SK-N-SH (cell line): ENCODE data around the gene KCNQ2. TPM values are rescaled to one million over a fixed set of nuclear protein-coding genes. Genes with fewer than 3 reads are reported as not detected.

Source experiments
- CTCF ChIA-PET: fragments of 300-600, 350-600 bp; formaldehyde crosslinking; extraction: SDS; loops from one replicate; lab custom pipeline; 2021; lab: Yijun Ruan, JAX
- POLR2A ChIA-PET: fragments of 350-600 bp; sonication (Branson Sonifier 250); formaldehyde crosslinking; extraction: SDS; loops from one replicate; lab custom pipeline; 2020; ENCODE audit warnings: antibody characterized with exemption, inconsistent platforms; lab: Yijun Ruan, JAX
- DNase-seq: peaks from one replicate; pipeline ENCODE4 v3.0.0; 2012
- H2AFZ ChIP-seq: fragments of 200-600 bp; sonication (generic); 2 replicates; pipeline ENCODE4 v1.8.1; 2016; ENCODE audit warnings: antibody characterized with exemption, mild to moderate bottlenecking, low read depth
- H3F3A ChIP-seq: fragments of 200-600 bp; sonication (generic); replicated peaks from 2 replicates; pipeline ENCODE3; 2016; ENCODE audit warnings: antibody characterized with exemption, mild to moderate bottlenecking; ENCODE audit not compliant: insufficient read depth
- H3K27ac ChIP-seq, 2 experiments: fragments of 200-500 bp in 1 of 2; fragments of 200-600 bp in 1 of 2; sonication (Bioruptor generic) in 1 of 2; sonication (generic), shearing (Covaris generic) in 1 of 2; 2 replicates each; pipeline versions ENCODE4 v1.5.1 to v1.6.1; 2014 to 2016; ENCODE audit warnings: low read depth in 2 of 2, inconsistent platforms in 1 of 2, low read length in 1 of 2, mild to moderate bottlenecking in 1 of 2, mixed read lengths in 1 of 2
- H3K27me3 ChIP-seq: fragments of 200-600 bp; sonication (generic), shearing (Covaris generic); 2 replicates; pipeline ENCODE4 v1.6.1; 2016; ENCODE audit warnings: mixed run types; ENCODE audit not compliant: insufficient read depth
- H3K36me3 ChIP-seq, 2 experiments: fragments of 200-500 bp in 1 of 2; fragments of 200-600 bp in 1 of 2; sonication (Bioruptor generic) in 1 of 2; sonication (generic) in 1 of 2; replicated peaks in 1 of 2; 2 replicates each; pipeline versions ENCODE3 to v1.5.1; 2014 to 2016; ENCODE audit warnings: low read length in 1 of 2, mild to moderate bottlenecking in 1 of 2; ENCODE audit not compliant: insufficient read depth in 2 of 2, control insufficient read depth in 1 of 2
- H3K4me1 ChIP-seq, 2 experiments: fragments of 200-500 bp in 1 of 2; fragments of 200-600 bp in 1 of 2; sonication (Bioruptor generic) in 1 of 2; sonication (generic), shearing (Covaris generic) in 1 of 2; 2 replicates each; pipeline versions ENCODE4 v1.5.1 to v1.6.1; 2014 to 2016; ENCODE audit warnings: low read depth in 1 of 2, low read length in 1 of 2, mixed run types in 1 of 2; ENCODE audit not compliant: insufficient read depth in 2 of 2, control insufficient read depth in 1 of 2
- H3K4me2 ChIP-seq: fragments of 200-600 bp; sonication (generic), shearing (Covaris generic); 2 replicates; pipeline ENCODE4 v1.6.1; 2017; ENCODE audit warnings: mixed run types
- H3K4me3 ChIP-seq, 2 experiments: fragments of 200-500 bp in 1 of 2; fragments of 200-600 bp in 1 of 2; sonication (Bioruptor generic) in 1 of 2; sonication (generic), shearing (Covaris generic) in 1 of 2; 2 replicates each; pipeline versions ENCODE4 v1.5.1 to v1.8.1; 2014 to 2016; ENCODE audit warnings: low read depth in 2 of 2, inconsistent platforms in 1 of 2, low read length in 1 of 2, mild to moderate bottlenecking in 1 of 2, mixed read lengths in 1 of 2, moderate library complexity in 1 of 2
- H3K79me2 ChIP-seq: fragments of 200-600 bp; sonication (generic); 2 replicates; pipeline ENCODE4 v1.8.1; 2017; ENCODE audit warnings: mild to moderate bottlenecking; ENCODE audit not compliant: insufficient read depth
- H3K9ac ChIP-seq: fragments of 200-600 bp; sonication (generic); 2 replicates; pipeline ENCODE4 v1.6.1; 2017; ENCODE audit warnings: mixed run types
- H3K9me2 ChIP-seq: fragments of 200-600 bp; sonication (generic); 2 replicates; pipeline ENCODE4 v1.6.1; 2017; ENCODE audit warnings: mixed run types
- H3K9me3 ChIP-seq: fragments of 200-600 bp; sonication (generic); 2 replicates; pipeline ENCODE4 v1.6.1; 2017; ENCODE audit warnings: mixed run types, mild to moderate bottlenecking, moderate library complexity
- H4K20me1 ChIP-seq: fragments of 200-600 bp; sonication (generic); 2 replicates; pipeline ENCODE4 v1.6.1; 2017; ENCODE audit warnings: mild to moderate bottlenecking, mixed run types; ENCODE audit not compliant: insufficient read depth
- CHD2 ChIP-seq: fragments of 150-350 bp; IDR thresholded peaks from 2 replicates; pipeline ENCODE4 v1.6.1; 2018; ENCODE audit warnings: low read length; ENCODE audit not compliant: partially characterized antibody
- ELF1 ChIP-seq: IDR thresholded peaks from 2 replicates; pipeline ENCODE4 v1.4.0; 2012
- GATA2 ChIP-seq: sonication (generic); formaldehyde crosslinking; IDR thresholded peaks from 2 replicates; pipeline ENCODE4 v1.5.0; 2020; ENCODE audit warnings: mild to moderate bottlenecking, missing genetic modification reagents
- MAX ChIP-seq: IDR thresholded peaks from 2 replicates; pipeline ENCODE4 v1.4.0; 2012; ENCODE audit warnings: low read depth
- MEF2A ChIP-seq: IDR thresholded peaks from 2 replicates; pipeline ENCODE4 v1.4.0; 2012; ENCODE audit warnings: low read depth, borderline replicate concordance
- MXI1 ChIP-seq: IDR thresholded peaks from 2 replicates; pipeline ENCODE4 v1.6.1; 2012; ENCODE audit warnings: mild to moderate bottlenecking, low read depth, low read length, improper control_type of control experiment
- NFIC ChIP-seq: IDR thresholded peaks from 2 replicates; pipeline ENCODE4 v1.4.0; 2012; ENCODE audit warnings: borderline replicate concordance
- NRF1 ChIP-seq: IDR thresholded peaks from 2 replicates; pipeline ENCODE4 v1.6.1; 2012; ENCODE audit warnings: low read depth, mild to moderate bottlenecking, low read length
- RXRA ChIP-seq: IDR thresholded peaks from 2 replicates; pipeline ENCODE4 v1.4.0; 2012; ENCODE audit warnings: low read depth, mild to moderate bottlenecking, borderline replicate concordance
- SIN3A ChIP-seq: IDR thresholded peaks from 2 replicates; pipeline ENCODE4 v1.6.1; 2012; ENCODE audit warnings: low read depth, mild to moderate bottlenecking, low read length, moderate library complexity, borderline replicate concordance
- SMC3 ChIP-seq: IDR thresholded peaks from 2 replicates; pipeline ENCODE4 v1.6.1; 2012; ENCODE audit warnings: low read depth, low read length, improper control_type of control experiment
- TAF1 ChIP-seq: IDR thresholded peaks from 2 replicates; pipeline ENCODE4 v1.6.1; 2012; ENCODE audit warnings: low read depth, mild to moderate bottlenecking, low read length, moderate library complexity, borderline replicate concordance
- TCF12 ChIP-seq: IDR thresholded peaks from 2 replicates; pipeline ENCODE4 v1.4.0; 2012
- YY1 ChIP-seq: IDR thresholded peaks from 2 replicates; pipeline ENCODE4 v1.4.0; 2012; ENCODE audit warnings: low read depth, mild to moderate bottlenecking
- WGBS: methylation state at CpG from one replicate; pipeline ENCODE4 v1.1.6; 2017; ENCODE audit warnings: low lambda C conversion rate; 5-methylcytosine and 5-hydroxymethylcytosine counted together
- polyA plus RNA-seq, 3 experiments: library from polyadenylated mRNA; depleted of rRNA; stranded (reverse); fragments of >200 nt; gene quantifications; 2 replicates each; pipeline ENCODE4 v1.2.3, GENCODE V29; 2012

The KCNQ2 gene
- polyA plus RNA-seq, 1 of the 3 experiments (the other 2 are of a cell fraction) = 3.9 TPM

- 76% methylated on average over 23 of the region's 25 CpGs for WGBS
- Histone ChIP-seq H3K36me3 (no peaks in the 10 kb centered on the region), H3F3A (no peaks in the 10 kb centered on the region), H3K79me2 (no peaks in the 10 kb centered on the region), H3K27me3 (no peaks in the 10 kb centered on the region), H3K4me1 (no peaks in the 10 kb centered on the region), H4K20me1 (no peaks in the 10 kb centered on the region), H2AFZ (no peak overlapping the region), H3K27ac (no peak overlapping the region), H3K9me3 (no peaks in the 10 kb centered on the region), H3K9me2 (no peaks in the 10 kb centered on the region), H3K4me3 (no peak overlapping the region), H3K4me2 (no peak overlapping the region), H3K9ac (no peak overlapping the region)
- ChIA-PET CTCF (interaction anchor here (0.9 to 2.3 kb wide), 6 partner anchors 10 to 201 kb away, joined by 3 to 8 read pairs (median 3); partner anchors contain the start of gene PTK6), POLR2A (no interaction called here)
- TF ChIP-seq YY1 = no peak
- TF ChIP-seq MEF2A = no peak
- no peak for TF ChIP-seq GATA2 (CRISPR knock-in tag)
- no peak for TF ChIP-seq CHD2
- no peak for DNase-seq
These were observed 47.8 kb downstream of the KCNQ2 start for GRCh38 chr20:63424613-63425012.

DNA sequence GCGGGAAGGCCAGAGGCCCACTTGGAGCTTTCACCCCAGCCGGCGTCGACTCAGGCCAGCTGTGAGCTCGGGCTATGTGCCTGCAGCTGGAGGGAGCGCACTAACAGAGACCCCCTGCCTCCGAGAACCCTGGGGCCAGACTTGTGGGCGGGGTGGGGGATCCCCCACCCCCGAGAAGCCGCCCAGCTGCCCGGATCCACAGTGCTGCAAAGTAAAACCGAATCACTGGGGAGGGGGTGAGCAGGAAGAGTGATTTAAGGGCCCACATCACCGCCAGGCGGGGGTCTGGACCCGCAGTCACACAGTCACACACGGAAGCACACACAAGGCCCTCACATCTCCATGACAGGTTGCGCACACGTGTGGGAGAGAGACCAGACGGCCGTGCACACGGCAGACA is 48.7 kb downstream of the KCNQ2 start:
- Histone ChIP-seq H4K20me1 (no peaks in the 10 kb centered on the region), H3K9me2 (no peaks in the 10 kb centered on the region), H3K79me2 (no peaks in the 10 kb centered on the region), H3K9ac (no peak overlapping the region), H3K9me3 (no peaks in the 10 kb centered on the region), H3F3A (no peaks in the 10 kb centered on the region), H3K27me3 (no peaks in the 10 kb centered on the region), H3K27ac (no peak overlapping the region), H3K36me3 (no peaks in the 10 kb centered on the region), H3K4me3 (no peak overlapping the region), H2AFZ (no peak overlapping the region), H3K4me1 (peaks cover 0 to under 1% of the 10 kb centered on the region in 2 experiments; a peak in 1 of 4 replicates), H3K4me2 (no peak overlapping the region)
- no peak for DNase-seq
- CTCF ChIA-PET = no interaction called here
- POLR2A ChIA-PET = no interaction called here
- TF ChIP-seq TAF1 (no peak), TCF12 (no peak), SMC3 (no peak)
- WGBS = 69% methylated on average over 6 of the region's 21 CpGs

GRCh38 chr20:63422653-63423052 is 49.8 kb downstream of the KCNQ2 start:
- H2AFZ ChIP-seq = no peak overlapping the region
- no peaks in the 10 kb centered on the region for H3K79me2 ChIP-seq
- H3K4me3 ChIP-seq = no peak overlapping the region
- no peaks in the 10 kb centered on the region for H3F3A ChIP-seq
- no peaks in the 10 kb centered on the region for H3K9me3 ChIP-seq
- no peaks in the 10 kb centered on the region for H4K20me1 ChIP-seq
- CTCF ChIA-PET = no interaction called here
- H3K4me2 ChIP-seq = no peak overlapping the region
- POLR2A ChIA-PET = no interaction called here
- TF ChIP-seq MXI1 (no peak), RXRA (no peak), NRF1 (no peak), SIN3A (no peak), NFIC (no peak), MAX (no peak), ELF1 (no peak)
- H3K27me3 ChIP-seq = no peaks in the 10 kb centered on the region
- no peak overlapping the region for H3K9ac ChIP-seq
- no peaks in the 10 kb centered on the region for H3K9me2 ChIP-seq
- DNase-seq = no peak
- WGBS = 79% methylated on average over 17 of the region's 25 CpGs
- H3K4me1 ChIP-seq = peaks cover 0 to 6% of the 10 kb centered on the region in 2 experiments; a peak in 1 of 4 replicates
- no peaks in the 10 kb centered on the region for H3K36me3 ChIP-seq
- H3K27ac ChIP-seq = no peak overlapping the region
